ENCODE measurements around the gene OTOP2. TPM values are rescaled to one million over a fixed set of nuclear protein-coding genes. Genes with fewer than 3 reads are reported as not detected.

Gene OTOP2
- total RNA-seq, 1 experiment from 2014 or later: 0.11 TPM

- Histone ChIP-seq H4K5ac (ENCODE audit: insufficient read length, low read depth, low read length) (no peak overlapping the region), H2BK15ac (ENCODE audit: low read depth, low read length) (no peak overlapping the region), H3K4me1 (ENCODE audit: insufficient read depth, low read length) (no peaks in the 10 kb centered on the region; the same call in 1 of the 2 replicates), H3K79me1 (ENCODE audit: insufficient read depth, low read depth, low read length, poor library complexity, severe bottlenecking) (no peaks in the 10 kb centered on the region), H4K20me1 (ENCODE audit: control insufficient read depth, insufficient read depth, insufficient read length) (no peaks in the 10 kb centered on the region), H3K27me3 (ENCODE audit: insufficient read depth, low read length) (no peaks in the 10 kb centered on the region; the same call in 1 of the 2 replicates), H4K8ac (replicated peaks; ENCODE audit: insufficient read length, low read depth, low read length) (no peak overlapping the region), H3K27ac (ENCODE audit: insufficient read length, low read depth, low read length) (no peak overlapping the region), H3K4ac (ENCODE audit: low read depth, low read length) (no peak overlapping the region), H3K4me2 (ENCODE audit: insufficient read depth, insufficient read length, low read length) (no peak overlapping the region), H3K14ac (ENCODE audit: insufficient read depth, low read length) (no peak overlapping the region), H3K56ac (ENCODE audit: insufficient read length, low read depth, low read length) (no peak overlapping the region), H4K91ac (ENCODE audit: insufficient read length, low read depth, low read length) (no peak overlapping the region), H3K79me2 (ENCODE audit: insufficient read depth, low read length) (no peaks in the 10 kb centered on the region), H2AK5ac (ENCODE audit: insufficient read length, low read length) (no peak overlapping the region), H2BK5ac (ENCODE audit: insufficient read length, low read length) (no peak overlapping the region), H2AFZ (ENCODE audit: low read length) (no peak overlapping the region), H3K9me3 (ENCODE audit: control insufficient read depth, low read depth, low read length) (no peaks in the 10 kb centered on the region), H3K9ac (ENCODE audit: extremely low read depth, insufficient read length, low read length) (no peak overlapping the region), H3K18ac (ENCODE audit: insufficient read length, low read depth, low read length) (no peak overlapping the region), H3T11ph (ENCODE audit: low read length) (no peak overlapping the region), H3K23me2 (ENCODE audit: insufficient read length, low read depth, low read length, poor library complexity, severe bottlenecking) (no peaks in the 10 kb centered on the region), H3K23ac (ENCODE audit: insufficient read length, low read depth, low read length) (no peak overlapping the region), H2BK12ac (ENCODE audit: insufficient read length, low read depth, low read length) (no peak overlapping the region), H2BK20ac (ENCODE audit: low read depth, low read length, poor library complexity, severe bottlenecking) (no peak overlapping the region), H2BK120ac (ENCODE audit: low read depth, low read length, poor library complexity, severe bottlenecking) (no peak overlapping the region)
- Mint-ChIP-seq H3K27me3 (ENCODE audit: low read depth) (peaks cover 37% of the 10 kb centered on the region), H3K4me3 (no peak overlapping the region), H3K4me1 (peaks cover 22 to 32% of the 10 kb centered on the region in 2 experiments), H3K9me3 (no peaks in the 10 kb centered on the region), H3K36me3 (ENCODE audit: insufficient read depth in 1 of 3, low read depth in 3 of 3) (no peaks in the 10 kb centered on the region), H3K27ac (no peak overlapping the region)
- DNase-seq: no peak
- no peak for TF ChIP-seq CTCF (conservative IDR thresholded peaks at IDR 0.05)
- WGBS (ENCODE audit: extremely low coverage, insufficient read length, low lambda C conversion rate): no CpG with 5 or more reads among the region's 14 CpGs
Observed at GRCh38 chr17:74946641-74947040, 22.6 kb downstream of the OTOP2 start.

All from H9 (cell line).